PFSK-1 (cell line): ENCODE data around the gene KCNIP3.

Experiments
- FOXP2 ChIP-seq: optimal IDR thresholded peaks from 2 replicates; pipeline ENCODE3; 2011; ENCODE audit warnings: borderline replicate concordance, control low read depth, inconsistent platforms; ENCODE audit not compliant: insufficient read depth; ENCODE audit errors: extremely low read length, extremely low read depth
- POLR2AphosphoS5 ChIP-seq: IDR thresholded peaks from 2 replicates; pipeline ENCODE4 v1.6.1; 2012; ENCODE audit warnings: low read depth, mild to moderate bottlenecking, control low read depth, low read length, moderate library complexity
- SIN3A ChIP-seq: IDR thresholded peaks from 2 replicates; pipeline ENCODE4 v1.6.1; 2012; ENCODE audit warnings: mild to moderate bottlenecking, low read length, moderate library complexity, borderline replicate concordance; ENCODE audit not compliant: insufficient read depth
- TAF1 ChIP-seq: IDR thresholded peaks from 2 replicates; pipeline ENCODE4 v1.6.1; 2012; ENCODE audit warnings: low read length, control low read depth, borderline replicate concordance; ENCODE audit not compliant: insufficient read depth
- TF ChIP-seq, protein P1 (sequence below), 2 experiments: IDR thresholded peaks; 2 replicates each; pipeline versions ENCODE4 v1.6.1 to v1.8.0; 2011 to 2012; ENCODE audit warnings: low read depth in 2 of 2, low read length in 2 of 2, control low read depth in 1 of 2, inconsistent platforms in 1 of 2, mild to moderate bottlenecking in 1 of 2, moderate library complexity in 1 of 2; ENCODE audit not compliant: insufficient read depth in 1 of 2

DNA sequence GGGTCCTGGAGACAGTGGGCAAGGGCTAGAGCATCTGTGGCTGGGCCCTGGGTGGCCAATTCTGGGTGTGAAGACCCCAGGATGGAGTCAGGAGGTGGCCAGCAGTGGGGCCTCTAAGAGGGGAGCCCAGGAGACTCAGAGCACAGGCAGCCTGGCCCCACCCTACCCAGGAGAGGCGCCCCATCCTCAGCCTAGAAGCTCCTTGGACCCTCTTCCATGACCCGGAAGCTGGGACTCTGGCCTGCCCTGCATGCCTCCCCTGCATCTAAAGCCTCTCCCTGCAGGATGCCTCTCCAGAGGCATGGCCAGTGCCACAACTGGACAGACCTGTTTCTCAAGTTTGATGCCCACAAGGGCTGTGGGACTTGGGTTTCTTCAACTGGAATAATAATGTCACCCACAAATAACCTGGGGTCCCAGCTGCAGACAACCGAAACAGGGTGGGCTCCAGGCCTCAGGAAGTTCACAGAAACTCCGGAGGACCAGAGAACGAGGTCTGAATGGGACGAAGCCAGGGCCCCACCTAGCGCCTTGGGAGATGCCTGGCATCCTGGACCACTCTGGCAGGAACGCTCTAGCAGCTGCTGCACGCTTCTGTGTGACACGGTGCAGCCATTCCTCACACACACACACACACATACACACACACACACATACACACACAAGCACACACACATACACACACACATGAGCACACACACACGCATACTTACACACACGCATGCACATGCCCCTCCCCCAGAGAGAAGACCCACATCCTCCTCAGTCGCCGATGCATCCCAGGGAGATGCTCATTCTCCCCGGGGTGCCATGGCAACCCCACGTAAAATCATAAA, 16.4 kb downstream of the KCNIP3 start:
- TF ChIP-seq TAF1, result no peak
- no peak for TF ChIP-seq POLR2AphosphoS5
- TF ChIP-seq, protein P1, sequence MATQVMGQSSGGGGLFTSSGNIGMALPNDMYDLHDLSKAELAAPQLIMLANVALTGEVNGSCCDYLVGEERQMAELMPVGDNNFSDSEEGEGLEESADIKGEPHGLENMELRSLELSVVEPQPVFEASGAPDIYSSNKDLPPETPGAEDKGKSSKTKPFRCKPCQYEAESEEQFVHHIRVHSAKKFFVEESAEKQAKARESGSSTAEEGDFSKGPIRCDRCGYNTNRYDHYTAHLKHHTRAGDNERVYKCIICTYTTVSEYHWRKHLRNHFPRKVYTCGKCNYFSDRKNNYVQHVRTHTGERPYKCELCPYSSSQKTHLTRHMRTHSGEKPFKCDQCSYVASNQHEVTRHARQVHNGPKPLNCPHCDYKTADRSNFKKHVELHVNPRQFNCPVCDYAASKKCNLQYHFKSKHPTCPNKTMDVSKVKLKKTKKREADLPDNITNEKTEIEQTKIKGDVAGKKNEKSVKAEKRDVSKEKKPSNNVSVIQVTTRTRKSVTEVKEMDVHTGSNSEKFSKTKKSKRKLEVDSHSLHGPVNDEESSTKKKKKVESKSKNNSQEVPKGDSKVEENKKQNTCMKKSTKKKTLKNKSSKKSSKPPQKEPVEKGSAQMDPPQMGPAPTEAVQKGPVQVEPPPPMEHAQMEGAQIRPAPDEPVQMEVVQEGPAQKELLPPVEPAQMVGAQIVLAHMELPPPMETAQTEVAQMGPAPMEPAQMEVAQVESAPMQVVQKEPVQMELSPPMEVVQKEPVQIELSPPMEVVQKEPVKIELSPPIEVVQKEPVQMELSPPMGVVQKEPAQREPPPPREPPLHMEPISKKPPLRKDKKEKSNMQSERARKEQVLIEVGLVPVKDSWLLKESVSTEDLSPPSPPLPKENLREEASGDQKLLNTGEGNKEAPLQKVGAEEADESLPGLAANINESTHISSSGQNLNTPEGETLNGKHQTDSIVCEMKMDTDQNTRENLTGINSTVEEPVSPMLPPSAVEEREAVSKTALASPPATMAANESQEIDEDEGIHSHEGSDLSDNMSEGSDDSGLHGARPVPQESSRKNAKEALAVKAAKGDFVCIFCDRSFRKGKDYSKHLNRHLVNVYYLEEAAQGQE (IDR thresholded peaks at IDR 0.05; ENCODE audit: insufficient read depth in 1 of 2, low read depth in 2 of 2, low read length in 2 of 2), result no peak
- TF ChIP-seq SIN3A, result no peak
- TF ChIP-seq FOXP2, result no peak
